Measurements from ENCODE around the gene FMO3. TPM values are rescaled to one million over a fixed set of nuclear protein-coding genes. Genes with fewer than 3 reads are reported as not detected.

The FMO3 gene
- total RNA-seq, 2 experiments from 2014 or later = not detected

DNA sequence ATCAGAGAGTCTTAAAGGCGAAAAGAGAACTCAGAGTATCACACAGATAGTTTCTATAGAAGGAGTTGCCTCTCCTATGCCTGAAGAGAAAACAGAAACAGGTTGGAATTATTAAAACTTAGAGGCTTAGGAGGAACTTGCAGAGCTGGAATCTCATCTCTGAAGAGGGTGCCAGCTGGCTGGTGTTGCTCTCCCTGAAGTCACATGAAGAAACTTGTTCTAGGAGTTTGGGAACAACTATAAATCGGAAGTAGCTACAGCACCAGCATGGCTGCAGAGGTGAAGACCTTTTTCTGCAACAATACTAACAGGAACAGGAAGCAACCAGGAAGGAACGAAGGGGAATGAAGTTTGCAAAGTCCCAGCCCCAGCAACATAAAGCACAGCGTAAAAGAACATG, 35.8 kb downstream of the FMO3 start:
- DNase-seq (ENCODE audit: low spot score) = no peak
- ChIA-PET CTCF (ENCODE audit: unreplicated experiment) (no interaction called here), POLR2A (interaction anchor here (0.6 kb wide), 1 partner anchor 105 kb away, joined by 3 read pairs; no protein-coding TSS in a partner anchor)
- BruUV-seq (replicated peaks) = no TSS peak
- peaks cover 4% of the 10 kb centered on the region; the same call in 1 of the 2 replicates for H3K9me3 ChIP-seq (ENCODE audit: low read length)
- no peaks in the 10 kb centered on the region for H3K79me2 ChIP-seq (ENCODE audit: insufficient read depth, low read depth, low read length)
- H3K36me3 ChIP-seq (ENCODE audit: insufficient read depth, low read length) = no peaks in the 10 kb centered on the region
- H3K4me3 ChIP-seq (ENCODE audit: low read depth, low read length, poor library complexity, severe bottlenecking) = no peak overlapping the region
- H3K4me2 ChIP-seq (ENCODE audit: low read length) = no peak overlapping the region
- H3K27ac ChIP-seq (ENCODE audit: low read depth, low read length, poor library complexity, severe bottlenecking) = no peak overlapping the region
- no peaks in the 10 kb centered on the region for H3K4me1 ChIP-seq (ENCODE audit: insufficient read depth, low read length, poor library complexity, severe bottlenecking)
- no peaks in the 10 kb centered on the region for H3K9me2 ChIP-seq (ENCODE audit: insufficient read depth, low read length)
- no peaks in the 10 kb centered on the region for H4K20me1 ChIP-seq (ENCODE audit: insufficient read depth, low read length)
- TF ChIP-seq, protein P1, sequence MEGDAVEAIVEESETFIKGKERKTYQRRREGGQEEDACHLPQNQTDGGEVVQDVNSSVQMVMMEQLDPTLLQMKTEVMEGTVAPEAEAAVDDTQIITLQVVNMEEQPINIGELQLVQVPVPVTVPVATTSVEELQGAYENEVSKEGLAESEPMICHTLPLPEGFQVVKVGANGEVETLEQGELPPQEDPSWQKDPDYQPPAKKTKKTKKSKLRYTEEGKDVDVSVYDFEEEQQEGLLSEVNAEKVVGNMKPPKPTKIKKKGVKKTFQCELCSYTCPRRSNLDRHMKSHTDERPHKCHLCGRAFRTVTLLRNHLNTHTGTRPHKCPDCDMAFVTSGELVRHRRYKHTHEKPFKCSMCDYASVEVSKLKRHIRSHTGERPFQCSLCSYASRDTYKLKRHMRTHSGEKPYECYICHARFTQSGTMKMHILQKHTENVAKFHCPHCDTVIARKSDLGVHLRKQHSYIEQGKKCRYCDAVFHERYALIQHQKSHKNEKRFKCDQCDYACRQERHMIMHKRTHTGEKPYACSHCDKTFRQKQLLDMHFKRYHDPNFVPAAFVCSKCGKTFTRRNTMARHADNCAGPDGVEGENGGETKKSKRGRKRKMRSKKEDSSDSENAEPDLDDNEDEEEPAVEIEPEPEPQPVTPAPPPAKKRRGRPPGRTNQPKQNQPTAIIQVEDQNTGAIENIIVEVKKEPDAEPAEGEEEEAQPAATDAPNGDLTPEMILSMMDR (conservative IDR thresholded peaks at IDR 0.05; ENCODE audit: low read length) = no peak
- no peak for TF ChIP-seq EZH2phosphoT487 (IDR thresholded peaks at IDR 0.05; ENCODE audit: borderline replicate concordance, low read depth, low read length)
- intact Hi-C loops (cut with micrococcal nuclease; ENCODE audit: unreplicated experiment) = no loop called here
- H2AFZ ChIP-seq (ENCODE audit: low read length) = no peak overlapping the region

DNA sequence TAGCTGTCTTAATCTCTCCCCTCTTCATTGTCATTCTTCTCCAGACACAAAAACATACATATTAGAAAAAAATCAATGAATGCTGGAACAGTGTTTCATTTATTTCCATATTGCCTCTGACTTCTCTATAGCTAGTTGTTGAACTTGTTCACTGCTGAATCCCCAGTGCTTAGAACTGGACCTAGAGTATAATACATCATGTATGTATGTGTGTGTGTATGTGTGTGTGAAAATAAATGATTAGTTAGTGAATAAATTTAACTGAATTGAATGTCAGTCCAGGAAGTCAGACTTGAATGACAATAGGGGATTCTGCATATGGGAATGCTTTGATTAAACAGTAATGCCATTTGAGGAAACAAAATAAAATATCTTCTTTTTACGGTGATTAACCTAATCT, 36.4 kb downstream of the FMO3 start:
- H4K20me1 ChIP-seq (ENCODE audit: insufficient read depth, low read length) = no peaks in the 10 kb centered on the region
- DNase-seq (ENCODE audit: low spot score) = no peak
- no peaks in the 10 kb centered on the region for H3K9me2 ChIP-seq (ENCODE audit: insufficient read depth, low read length)
- H3K4me1 ChIP-seq (ENCODE audit: insufficient read depth, low read length, poor library complexity, severe bottlenecking) = no peaks in the 10 kb centered on the region
- H2AFZ ChIP-seq (ENCODE audit: low read length) = no peak overlapping the region
- POLR2A ChIA-PET = interaction anchor here (0.6 to 1.2 kb wide), 2 partner anchors 17 to 105 kb away, joined by 3 read pairs; no protein-coding TSS in a partner anchor
- no peaks in the 10 kb centered on the region for H3K36me3 ChIP-seq (ENCODE audit: insufficient read depth, low read length)
- H3K4me2 ChIP-seq (ENCODE audit: low read length) = no peak overlapping the region
- intact Hi-C loops (cut with micrococcal nuclease; ENCODE audit: unreplicated experiment) = no loop called here
- no peaks in the 10 kb centered on the region for H3K79me2 ChIP-seq (ENCODE audit: insufficient read depth, low read depth, low read length)
- TF ChIP-seq, protein P1 (conservative IDR thresholded peaks at IDR 0.05; ENCODE audit: low read length) = no peak
- no peak for TF ChIP-seq EZH2phosphoT487 (IDR thresholded peaks at IDR 0.05; ENCODE audit: borderline replicate concordance, low read depth, low read length)
- peaks cover 4% of the 10 kb centered on the region; the same call in 1 of the 2 replicates for H3K9me3 ChIP-seq (ENCODE audit: low read length)
- CTCF ChIA-PET (ENCODE audit: unreplicated experiment) = no interaction called here
- no peak overlapping the region for H3K4me3 ChIP-seq (ENCODE audit: low read depth, low read length, poor library complexity, severe bottlenecking)
- BruUV-seq (replicated peaks) = no TSS peak
- no peak overlapping the region for H3K27ac ChIP-seq (ENCODE audit: low read depth, low read length, poor library complexity, severe bottlenecking)

DNA sequence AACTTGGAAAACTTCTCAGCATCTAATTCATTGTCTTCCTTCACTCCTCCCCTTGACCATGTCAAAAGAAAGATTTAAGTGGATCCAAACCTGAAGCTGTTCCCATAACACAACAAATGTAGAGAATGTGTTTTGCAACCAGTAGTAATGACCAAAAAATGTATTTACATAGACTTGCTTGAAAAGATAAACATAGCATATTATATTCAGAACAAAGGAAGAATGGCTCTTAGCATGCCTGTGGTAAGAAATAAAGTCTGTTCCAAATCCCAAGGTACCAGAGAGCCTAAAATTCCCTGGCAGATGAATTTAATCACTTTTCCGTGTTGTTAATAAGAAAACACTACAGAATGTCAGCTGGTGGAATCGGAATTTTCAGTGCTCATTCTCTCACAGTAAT, 36.8 kb downstream of the FMO3 start:
- H3K4me1 ChIP-seq (ENCODE audit: insufficient read depth, low read length, poor library complexity, severe bottlenecking) = no peaks in the 10 kb centered on the region
- POLR2A ChIA-PET = interaction anchor here (1.2 kb wide), 1 partner anchor 17 kb away, joined by 3 read pairs; no protein-coding TSS in a partner anchor
- peaks cover 4% of the 10 kb centered on the region; the same call in 1 of the 2 replicates for H3K9me3 ChIP-seq (ENCODE audit: low read length)
- intact Hi-C loops (cut with micrococcal nuclease; ENCODE audit: unreplicated experiment) = no loop called here
- no peaks in the 10 kb centered on the region for H3K9me2 ChIP-seq (ENCODE audit: insufficient read depth, low read length)
- no TSS peak for BruUV-seq (replicated peaks)
- CTCF ChIA-PET (ENCODE audit: unreplicated experiment) = no interaction called here
- no peak for TF ChIP-seq EZH2phosphoT487 (IDR thresholded peaks at IDR 0.05; ENCODE audit: borderline replicate concordance, low read depth, low read length)
- TF ChIP-seq, protein P1 (conservative IDR thresholded peaks at IDR 0.05; ENCODE audit: low read length) = no peak
- H2AFZ ChIP-seq (ENCODE audit: low read length) = no peak overlapping the region
- no peak overlapping the region for H3K4me3 ChIP-seq (ENCODE audit: low read depth, low read length, poor library complexity, severe bottlenecking)
- DNase-seq (ENCODE audit: low spot score) = no peak
- no peaks in the 10 kb centered on the region for H3K79me2 ChIP-seq (ENCODE audit: insufficient read depth, low read depth, low read length)
- H3K27ac ChIP-seq (ENCODE audit: low read depth, low read length, poor library complexity, severe bottlenecking) = no peak overlapping the region
- no peaks in the 10 kb centered on the region for H3K36me3 ChIP-seq (ENCODE audit: insufficient read depth, low read length)
- H3K4me2 ChIP-seq (ENCODE audit: low read length) = no peak overlapping the region
- H4K20me1 ChIP-seq (ENCODE audit: insufficient read depth, low read length) = no peaks in the 10 kb centered on the region
